Hematopoietic multipotent progenitor cell treated with erythropoietin and hydrocortisone succinate and interleukin-3 and kit ligand, for 4 days (in vitro differentiated cells): Measurements from ENCODE around the gene PHTF2.
"Not testable (repeated sequence)": the region's sequence is repeated elsewhere in the genome, so short reads cannot be mapped to it uniquely, and the experiment has no call there.

ENCODE experiments used
- DNase-seq: peaks from one replicate; pipeline ENCODE4 v3.0.0-alpha.2; 2015

PHTF2 gene

DNA sequence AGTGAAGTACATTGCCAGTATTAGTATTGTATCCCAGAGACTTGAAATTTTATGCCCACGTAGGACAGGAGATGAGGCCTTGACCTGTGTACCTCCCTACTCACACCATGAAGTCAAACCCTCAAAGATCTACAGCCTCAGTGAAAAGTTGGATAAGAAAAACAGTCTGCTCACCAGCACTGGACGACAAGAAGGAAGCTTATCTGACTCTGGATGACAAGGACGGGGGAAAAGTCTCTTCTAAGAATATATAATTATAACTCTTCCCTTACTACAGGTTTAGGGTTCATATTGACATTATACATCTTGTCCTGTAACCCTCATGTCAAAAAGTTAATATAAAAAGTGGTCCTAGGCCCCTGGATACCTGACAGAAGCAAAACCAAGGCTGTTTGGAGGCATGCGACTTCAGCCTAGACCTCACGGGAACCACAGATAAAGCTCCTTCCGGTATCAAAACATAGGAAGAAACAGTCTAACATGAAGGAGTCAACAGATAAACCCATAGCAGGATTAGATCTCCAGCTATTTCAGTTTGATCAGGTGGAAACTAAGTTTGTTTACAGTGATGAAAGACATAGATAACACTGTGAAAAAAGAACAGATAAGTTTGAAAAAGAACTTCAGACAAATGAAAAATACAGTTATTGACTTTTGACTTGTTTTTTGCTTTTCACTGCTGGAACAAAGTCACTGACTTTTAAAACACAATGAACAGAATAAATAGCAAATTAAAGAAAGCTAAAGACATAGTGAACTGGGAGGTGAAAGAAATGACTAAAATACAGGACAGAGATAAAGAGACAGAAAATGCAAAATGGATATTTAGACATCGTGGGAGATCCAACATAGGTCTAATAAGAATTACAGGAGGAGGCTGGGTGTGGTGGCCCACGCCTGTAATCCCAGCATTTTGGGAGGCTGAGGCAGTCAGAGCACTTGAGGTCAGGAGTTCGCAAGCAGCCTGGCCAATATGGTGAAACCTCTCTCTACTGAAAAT lies 145.9 kb downstream of the PHTF2 start:
- peak; percentile 25 for DNase-seq

DNA sequence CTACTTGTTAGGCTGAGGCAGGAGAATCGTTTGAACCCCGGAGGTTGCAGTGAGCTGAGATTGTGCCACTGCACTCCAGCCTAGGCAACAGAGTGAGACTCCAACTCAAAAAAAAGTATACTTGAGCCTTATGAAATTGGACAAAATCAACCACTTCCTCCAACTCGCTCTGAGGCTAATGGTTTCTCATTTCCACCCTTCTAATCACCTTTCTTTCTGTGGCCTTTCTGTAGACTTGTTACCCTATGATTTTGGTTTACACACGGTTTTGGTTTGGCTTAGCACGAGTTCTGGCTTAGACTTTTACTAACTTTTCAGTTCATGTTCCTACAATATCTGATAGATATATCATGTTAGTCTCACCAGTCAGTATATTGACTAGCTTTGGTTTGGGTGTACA lies 152.0 kb downstream of the PHTF2 start:
- DNase-seq = no peak

DNA sequence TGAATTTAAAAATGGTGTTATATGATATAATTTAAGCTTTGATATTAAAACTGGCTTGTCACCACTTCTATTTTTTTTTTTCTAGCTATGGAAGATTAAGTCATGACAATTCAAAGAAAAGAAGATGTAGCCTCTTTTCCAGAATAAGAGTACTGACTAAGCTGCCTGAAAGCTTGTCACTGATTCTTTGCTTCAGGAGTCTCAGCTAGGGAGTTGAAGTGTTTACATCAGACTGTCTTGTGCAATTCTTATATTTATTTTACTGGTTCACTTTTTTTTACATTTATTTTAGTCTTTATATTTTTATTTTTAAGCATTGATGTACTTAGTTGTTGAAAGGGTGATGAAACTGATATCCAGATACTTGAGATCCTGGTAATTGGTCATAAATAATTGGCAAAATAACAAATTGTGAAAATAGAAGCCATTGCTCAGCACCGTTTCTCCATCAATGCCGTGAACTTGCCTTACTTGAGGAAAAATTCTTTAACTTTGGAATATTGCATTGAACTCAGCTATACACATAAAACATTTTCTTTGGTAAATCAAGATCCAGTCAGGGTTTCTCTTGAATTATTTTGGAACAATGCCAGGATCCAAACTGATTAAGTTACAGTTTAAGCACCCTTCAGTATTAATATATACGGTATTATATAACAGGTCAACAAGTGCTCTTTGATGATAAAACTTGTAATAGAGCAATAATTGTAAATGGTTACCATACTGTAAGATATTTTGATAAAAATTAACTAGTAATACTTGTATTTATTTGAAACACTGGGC lies 156.4 kb downstream of the PHTF2 start:
- no peak for DNase-seq

DNA sequence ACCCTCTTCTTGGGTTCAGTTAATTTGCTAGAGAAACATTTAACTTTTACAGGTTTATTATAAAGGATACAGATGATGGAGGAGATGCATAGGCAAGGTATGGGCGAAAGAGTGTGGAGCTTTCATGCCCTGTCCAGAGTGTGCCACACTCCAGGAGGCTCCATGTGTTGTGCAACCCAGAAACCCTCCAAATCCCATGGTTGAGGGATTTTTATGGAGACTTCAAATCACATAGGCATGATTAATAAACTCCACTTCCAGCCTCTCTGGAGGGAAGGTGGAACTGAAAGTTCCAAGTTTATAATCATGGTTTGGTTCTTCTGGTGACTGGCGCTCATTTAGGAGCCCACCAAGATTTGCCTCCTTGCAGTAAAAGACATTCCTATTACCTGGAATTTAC lies 159.9 kb downstream of the PHTF2 start:
- DNase-seq = no peak

DNA sequence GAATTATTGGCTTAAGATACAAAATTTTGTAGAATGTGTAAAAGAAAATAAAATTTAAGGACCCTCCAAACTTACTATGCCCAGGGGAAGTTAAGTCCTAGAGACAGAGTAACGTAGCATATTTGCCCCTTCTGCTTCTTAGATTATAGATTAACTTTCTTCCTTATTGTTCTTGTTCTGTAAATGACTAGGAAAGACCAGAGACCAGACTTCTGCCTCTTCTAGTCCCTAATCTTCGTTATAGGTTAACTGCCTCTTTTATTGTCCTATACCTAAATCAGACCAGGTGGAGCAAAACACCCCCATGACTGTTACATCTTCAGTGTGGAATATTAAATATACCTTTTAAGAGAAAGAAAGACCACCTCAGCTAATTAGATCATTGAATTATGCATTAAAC lies 160.5 kb downstream of the PHTF2 start:
- no peak for DNase-seq

DNA sequence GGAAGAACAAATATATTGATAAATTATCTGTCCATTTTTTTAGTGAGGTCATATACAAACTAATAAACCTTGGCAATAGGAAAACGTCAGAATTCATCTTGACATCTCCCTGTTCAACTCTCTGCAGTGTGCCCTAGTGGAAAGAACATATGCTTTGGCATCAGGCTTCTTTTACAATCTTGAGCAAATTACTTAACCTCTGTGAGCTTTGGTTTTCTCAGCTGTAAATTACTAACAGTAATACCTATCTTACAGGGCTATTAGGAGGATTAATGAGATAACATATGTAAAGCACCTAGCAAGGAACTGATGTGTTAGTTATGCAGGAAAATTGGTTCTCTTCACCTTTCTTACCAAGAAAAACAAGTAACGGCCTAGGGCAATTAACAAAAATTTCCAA lies 161.8 kb downstream of the PHTF2 start:
- no peak for DNase-seq

DNA sequence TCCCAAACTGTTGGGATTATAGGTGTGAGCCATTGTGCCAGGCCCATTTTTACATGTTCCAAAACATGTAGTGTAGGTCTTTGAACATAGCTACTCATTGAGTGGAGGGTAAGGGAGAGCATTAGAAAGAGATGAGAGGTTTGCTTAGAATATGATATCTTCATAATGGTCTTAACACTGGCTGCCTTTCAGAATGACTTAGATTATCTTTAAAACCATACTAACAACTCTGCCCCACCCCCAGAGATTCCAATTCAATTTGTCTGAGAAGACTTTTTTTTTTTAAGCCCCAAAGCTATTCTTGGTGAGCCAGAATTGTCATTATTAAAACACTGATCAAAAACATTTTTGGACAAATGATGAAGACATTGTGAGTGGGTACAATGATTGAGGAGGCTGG lies 168.9 kb downstream of the PHTF2 start:
- DNase-seq = peak; percentile 37

DNA sequence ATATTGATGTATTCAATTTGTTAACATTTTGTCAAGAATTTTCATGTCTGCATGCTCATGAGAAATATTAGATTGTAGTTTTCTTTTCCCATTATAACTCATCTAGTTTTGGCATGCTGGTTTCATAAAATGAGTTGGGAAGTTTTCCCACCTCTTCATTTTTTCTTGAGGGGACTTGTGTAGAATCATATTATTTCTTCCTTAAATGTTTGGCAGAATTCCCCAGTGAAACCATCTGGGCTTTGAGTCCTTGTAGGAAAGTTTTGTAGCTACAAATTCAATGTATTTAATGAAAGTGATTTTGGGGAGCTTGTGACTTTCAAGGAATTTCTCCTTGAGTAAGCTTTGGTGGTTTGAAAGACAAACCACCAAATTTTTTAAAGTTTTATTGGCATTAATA lies 173.2 kb downstream of the PHTF2 start:
- DNase-seq = no peak

DNA sequence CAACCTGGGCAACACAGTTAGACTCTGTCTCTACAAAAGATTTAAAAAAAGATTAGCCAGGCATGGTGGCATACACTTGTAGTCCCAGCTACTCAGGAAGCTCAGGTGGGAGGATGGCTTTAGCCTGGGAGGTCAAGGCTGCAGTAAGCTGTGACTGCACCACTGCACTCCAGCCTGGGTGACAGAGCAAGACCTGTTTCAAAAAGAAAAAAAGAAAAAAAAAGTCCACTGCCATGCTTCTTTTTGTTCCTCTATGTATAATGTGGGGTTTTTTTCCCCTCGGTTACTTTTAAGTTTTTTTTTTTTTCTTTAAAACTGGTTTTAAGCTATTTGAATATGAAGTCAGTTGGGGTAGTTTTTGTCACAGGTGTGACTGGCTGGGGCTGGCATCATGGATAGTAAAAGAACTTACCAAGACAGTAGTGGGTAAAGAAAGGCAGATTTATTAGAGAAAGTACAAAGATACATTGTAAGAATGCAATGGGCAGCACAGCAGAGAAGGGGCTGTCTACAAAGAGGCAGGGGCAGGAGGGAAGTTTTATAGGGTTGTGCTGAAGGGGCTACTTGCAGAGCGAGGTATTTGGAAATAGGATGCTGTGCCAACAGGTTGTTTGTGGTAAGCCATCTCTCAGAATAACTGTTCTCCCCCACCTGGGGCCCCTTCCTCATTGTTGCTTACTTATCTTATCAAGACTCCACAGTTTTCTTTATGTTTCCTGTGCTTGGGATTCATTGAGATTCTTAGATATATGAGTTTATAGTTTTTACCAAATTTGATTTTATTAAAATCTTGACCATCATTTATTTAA lies 177.3 kb downstream of the PHTF2 start:
- DNase-seq = peak; percentile 49

DNA sequence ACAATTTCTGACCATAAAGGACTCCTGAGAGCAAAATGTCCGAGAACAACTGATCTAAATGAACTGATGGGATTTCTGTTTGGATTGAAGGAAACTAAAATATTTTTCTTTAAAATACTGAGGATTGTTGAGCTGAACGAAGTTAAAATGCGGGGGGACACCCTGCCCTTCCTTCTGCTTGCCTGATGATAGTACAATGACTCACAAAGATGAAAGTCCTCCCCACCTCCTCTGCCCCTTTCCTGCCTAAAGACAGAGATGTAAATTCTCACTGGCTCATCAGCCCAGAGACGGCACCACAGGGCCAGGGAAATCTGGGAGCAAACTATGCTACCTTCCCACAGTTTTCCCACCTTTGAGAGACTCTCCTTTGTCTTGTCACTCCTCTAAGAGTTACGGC lies 180.6 kb downstream of the PHTF2 start:
- DNase-seq = no peak

DNA sequence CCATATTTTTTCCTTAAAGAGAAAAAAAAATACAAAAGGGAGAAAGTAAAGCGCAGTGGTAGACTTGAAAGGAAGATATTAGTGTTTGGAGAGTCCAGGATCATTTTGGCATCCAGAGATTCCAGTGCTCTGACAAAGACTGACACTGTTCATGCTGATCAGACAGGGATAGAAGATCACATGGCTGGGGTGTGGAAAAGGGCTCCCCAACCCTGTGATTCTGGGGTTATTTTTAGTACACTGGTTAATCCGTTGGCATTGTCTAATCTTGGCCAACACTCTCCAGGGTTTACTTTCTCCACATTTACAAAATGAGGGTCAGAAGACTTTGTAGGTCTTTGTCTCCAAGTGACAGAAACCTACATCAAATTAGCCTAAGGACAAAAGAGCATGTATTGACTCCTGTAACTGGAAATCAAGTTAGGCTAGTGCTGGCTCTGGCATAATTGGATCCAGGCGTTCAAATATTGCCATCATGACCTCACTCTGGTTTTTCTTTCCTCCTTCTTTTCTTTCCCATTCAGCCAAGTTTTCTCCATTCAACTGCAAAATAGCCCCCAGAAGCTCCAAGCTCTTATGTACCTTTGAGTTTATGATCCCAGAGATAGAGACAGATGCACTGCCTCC lies 181.6 kb downstream of the PHTF2 start:
- DNase-seq = no peak

DNA sequence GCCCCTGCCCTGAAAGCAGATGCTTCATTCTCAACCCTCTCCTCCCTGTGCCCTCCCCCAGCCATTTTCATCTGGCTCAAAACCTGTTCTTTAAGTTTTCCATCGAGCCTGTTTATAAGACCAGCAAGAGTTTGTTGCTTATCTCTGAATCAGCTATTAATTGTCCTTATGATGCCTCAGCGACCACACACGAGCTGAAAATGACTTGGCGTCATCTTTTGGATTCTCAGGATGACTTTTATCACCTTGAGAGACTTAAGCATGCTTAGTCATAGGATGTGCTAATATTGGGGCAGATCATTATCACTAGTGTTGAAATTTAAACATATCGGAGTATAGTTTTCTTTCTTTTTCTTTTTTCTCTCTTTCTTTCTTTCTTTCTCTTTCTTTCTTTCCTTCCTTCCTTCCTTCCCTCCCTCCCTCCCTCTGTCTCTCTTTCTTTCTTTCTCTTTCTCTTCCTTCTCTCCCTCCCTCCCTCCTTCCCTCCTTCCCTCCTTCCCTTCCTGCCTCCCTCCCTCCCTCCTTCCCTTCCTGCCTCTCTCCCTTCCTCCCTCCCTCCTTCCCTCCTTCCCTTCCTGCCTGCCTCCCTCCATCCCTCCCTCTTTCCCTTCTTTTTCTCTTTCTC lies 184.5 kb downstream of the PHTF2 start:
- peak; percentile 35 for DNase-seq

DNA sequence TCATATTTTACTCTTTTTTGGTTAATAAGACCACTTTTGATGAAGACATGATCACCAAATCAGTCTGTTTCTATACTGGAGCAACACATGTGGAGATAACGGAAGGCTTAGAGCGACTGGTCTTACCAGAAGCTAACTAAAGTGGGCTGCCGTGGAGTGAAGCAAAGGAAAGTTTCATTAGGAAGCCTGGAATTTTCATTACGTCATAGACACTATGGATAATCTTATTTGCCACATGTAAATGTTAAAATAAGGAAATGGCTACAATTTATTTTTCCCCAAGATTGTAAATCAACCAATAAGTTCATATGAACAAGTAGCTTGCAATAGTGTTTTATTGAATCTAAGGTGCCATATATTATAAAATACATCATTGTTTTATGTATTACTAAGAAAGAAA lies 185.4 kb downstream of the PHTF2 start:
- no peak for DNase-seq

DNA sequence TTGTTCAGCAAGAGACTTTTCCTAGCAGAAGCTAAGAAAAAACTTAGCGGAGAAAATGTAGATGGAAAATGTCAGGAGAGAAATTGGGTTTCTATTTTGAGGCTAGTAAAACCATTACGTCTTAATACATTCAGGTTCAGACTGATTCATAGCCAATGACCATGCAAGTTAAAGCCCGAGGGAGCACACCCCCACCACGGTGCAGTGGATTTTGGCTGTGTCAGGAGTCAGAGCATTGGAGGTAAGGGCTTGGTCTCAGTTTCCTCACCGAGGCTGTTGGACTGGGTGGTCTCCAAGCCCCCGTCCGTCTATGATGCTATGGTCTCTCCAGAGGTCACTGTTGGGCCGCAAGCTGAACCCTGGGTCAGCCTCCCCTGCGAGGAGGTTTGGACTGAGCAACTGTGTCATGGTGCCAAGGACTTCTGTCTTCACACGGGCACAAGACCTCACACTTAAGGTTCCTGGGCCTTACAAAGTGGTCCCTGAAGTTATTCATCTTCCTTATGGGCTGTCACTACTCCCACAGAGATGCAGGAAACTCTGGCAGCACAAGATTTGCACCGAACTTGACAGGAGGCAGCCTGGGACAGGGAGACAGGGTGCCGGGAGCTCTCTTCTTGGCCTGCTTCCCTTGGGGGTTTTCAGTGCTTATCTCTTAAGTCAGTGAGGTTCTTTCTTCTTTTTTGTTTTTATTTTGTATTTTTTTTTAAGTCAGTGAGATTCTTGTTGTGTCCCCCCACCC lies 186.8 kb downstream of the PHTF2 start:
- DNase-seq = peak; percentile 25

DNA sequence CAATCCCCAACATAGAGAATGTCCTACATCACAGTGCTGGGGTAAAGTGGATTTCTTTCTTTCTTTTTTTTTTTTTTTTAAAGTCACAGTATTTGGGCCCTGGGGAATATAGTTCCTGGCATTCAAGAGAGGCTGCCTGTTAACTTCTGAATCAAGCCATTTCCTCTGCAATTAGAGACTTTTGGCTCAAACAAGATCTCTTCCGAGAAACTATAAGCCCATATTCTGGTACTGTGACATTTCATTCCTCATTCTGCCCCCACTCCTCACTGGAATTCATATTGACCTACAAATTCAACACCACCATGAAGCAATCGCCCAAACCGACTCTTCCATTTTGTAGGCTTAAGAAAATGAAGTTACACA lies 187.4 kb downstream of the PHTF2 start:
- no peak for DNase-seq

DNA sequence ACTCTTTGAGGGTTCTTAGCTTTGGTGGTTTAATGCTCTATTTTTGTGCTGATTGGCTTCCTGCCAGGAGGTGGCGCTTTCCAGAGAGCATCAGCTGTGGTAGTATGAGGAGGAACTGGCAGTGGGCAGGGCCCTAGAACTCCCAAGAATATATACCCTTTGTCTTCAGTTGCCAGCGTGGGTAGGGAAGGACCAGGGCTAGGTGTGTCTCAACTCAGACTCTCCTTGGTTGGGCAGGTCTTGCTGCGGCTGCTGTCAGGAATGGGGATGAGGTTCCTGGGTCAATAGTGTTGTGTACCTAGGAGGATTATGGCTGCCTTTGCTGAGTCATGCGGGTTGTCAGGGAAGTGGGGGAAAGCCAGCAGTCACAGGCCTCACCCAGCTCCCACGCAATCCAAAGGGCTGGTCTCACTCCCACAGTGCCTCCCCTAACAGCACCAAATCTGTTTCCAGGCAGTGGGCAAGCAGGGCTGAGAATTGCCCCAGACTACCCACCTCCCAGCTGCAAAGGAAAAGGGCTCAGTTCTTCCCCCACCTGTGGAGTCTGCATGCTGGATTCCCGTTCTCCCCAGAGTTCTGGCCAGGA lies 191.5 kb downstream of the PHTF2 start:
- DNase-seq = peak; percentile 68

DNA sequence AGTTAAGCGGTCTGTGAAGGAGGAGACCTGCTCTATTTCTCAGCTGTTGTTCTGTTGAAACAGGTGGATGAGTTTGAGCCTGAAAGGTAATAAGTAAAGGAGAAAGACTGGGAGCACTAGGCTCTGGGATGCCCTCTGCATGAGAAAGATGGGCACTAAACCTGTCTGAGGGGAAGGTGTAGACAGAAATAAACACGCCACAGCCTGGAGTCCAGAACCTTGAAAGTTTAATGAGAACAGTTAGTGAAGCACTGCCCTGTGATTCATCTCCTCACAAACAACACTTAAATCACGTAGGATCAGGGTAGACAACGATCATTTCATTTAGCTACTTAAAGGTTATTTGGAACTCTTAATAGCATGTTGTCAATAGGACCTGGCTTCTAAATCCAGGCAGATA lies 193.1 kb downstream of the PHTF2 start:
- DNase-seq = no peak

DNA sequence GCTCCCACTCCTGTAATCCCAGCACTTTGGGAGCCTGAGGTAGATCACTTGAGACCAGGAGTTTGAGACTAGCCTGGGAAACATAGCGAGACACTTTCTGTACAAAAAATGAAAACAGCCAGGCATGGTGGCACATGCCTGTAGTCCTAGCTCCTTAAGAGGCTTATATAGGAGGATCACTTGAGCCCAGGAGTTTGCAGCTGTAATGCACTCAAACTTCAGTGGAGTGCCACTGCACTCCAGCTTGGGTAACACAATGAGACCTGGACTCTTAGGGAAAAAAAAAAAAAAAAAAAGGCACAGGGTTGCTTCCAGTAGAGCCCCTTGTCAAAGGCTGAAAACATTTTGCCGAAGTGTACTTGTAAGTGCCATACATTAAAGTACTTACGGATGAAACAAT lies 195.3 kb downstream of the PHTF2 start:
- no peak for DNase-seq

DNA sequence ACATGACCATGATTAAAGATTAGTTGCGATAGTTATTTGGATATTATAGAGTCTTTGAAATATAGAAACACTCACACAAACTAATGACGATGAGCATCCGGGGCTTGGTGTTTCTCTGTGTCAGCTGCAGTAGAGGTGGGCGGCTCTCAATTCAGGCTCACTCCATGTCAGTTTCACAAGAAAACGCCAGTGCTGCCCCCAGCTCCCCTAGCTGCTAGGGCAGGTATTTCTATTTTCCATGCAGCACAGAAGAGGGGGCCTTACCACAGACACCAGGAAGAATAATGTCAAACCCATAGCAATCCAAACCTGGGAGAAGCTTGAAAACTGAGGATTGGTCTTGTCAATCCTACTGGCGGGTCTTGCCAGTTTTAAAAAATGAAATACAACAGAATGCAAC lies 197.1 kb downstream of the PHTF2 start:
- peak; percentile 12 for DNase-seq

DNA sequence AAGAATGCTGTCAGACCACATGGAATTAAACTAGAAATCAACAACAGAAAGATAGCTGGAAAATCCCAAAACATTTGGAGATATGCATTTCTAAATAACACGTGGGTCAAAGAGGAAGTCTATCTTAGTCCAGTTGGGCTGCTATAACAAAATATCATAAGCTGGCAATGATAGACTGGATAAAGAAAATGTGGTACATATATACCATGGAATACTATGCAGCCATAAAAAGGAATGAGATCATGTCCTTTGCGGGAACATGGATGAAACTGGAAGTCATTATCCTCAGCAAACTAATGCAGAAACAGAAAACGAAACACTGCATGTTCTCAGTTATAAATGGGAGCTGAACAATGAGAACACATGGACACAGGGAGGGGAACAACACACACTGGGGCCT lies 200.6 kb downstream of the PHTF2 start:
- DNase-seq = not testable (repeated sequence)

DNA sequence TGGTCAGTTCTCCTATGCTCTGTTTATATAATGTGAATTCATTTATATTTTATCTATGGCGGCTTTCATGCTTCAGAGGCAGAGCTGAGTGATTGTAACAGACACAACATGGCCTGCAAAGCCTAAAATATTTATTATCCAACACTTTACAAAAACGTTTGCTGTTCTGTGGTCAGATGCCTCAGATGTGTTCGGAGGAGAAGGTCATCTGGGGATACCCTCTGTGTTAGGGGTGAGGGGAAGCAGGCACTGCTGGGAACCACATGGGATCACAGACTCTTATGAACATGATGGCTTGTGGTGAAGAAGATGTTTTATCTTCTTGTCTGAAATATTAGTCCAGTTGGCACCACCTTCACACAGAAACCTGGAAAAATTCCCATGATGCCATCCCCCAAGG lies 203.4 kb downstream of the PHTF2 start:
- no peak for DNase-seq
